T-cell (primary cell): ENCODE results near the gene UNK. TPM values are rescaled to one million over a fixed set of nuclear protein-coding genes. Genes with fewer than 3 reads are reported as not detected.
A peak's percentile ranks its signal among the peaks of the same experiment; 100 is the strongest.

Experiments
- ATAC-seq, 4 experiments: fragments of 200-7000 bp in 3 of 4; fragments of 150-1000 bp in 1 of 4; cut with Tn5 transposase; replicated peaks in 1 of 4; 1 replicate in 3 of 4; 2 replicates in 1 of 4; pipeline ENCODE4 v1.10.0; 2021; ENCODE audit warnings: moderate library complexity in 3 of 4, mild to moderate bottlenecking in 2 of 4, moderate number of reproducible peaks in 1 of 4
- CTCF ChIA-PET, 2 donors: fragments of 300-600 bp; sonication (Branson Sonifier 250); formaldehyde crosslinking; loops; one replicate each; lab custom pipeline; 2022; ENCODE audit warnings: antibody characterized with exemption in 2 of 2; lab: Charles Lee
- POLR2A ChIA-PET, 2 donors: fragments of 300-600 bp; sonication (Branson Sonifier 250); formaldehyde crosslinking; loops; one replicate each; lab custom pipeline; 2022; ENCODE audit warnings: antibody characterized with exemption in 2 of 2; lab: Charles Lee
- DNase-seq, 35 experiments: peaks; one replicate each; pipeline versions ENCODE4 v3.0.0 to v3.0.0-alpha.2; 2013 to 2023
- H3K27ac ChIP-seq: one replicate; pipeline ENCODE4 v1.5.1; 2013; ENCODE audit warnings: low read length
- H3K27me3 ChIP-seq, 2 experiments: replicated peaks in 1 of 2; 1 replicate in 1 of 2; 2 replicates in 1 of 2; pipeline versions ENCODE4 v1.6.1 to v1.7.0; 2013; ENCODE audit warnings: low read length in 1 of 2, mixed read lengths in 1 of 2; ENCODE audit not compliant: control insufficient read depth in 2 of 2, insufficient read depth in 2 of 2; ENCODE audit errors: extremely low read depth in 1 of 2
- H3K36me3 ChIP-seq, 2 donors: 1 replicate in 1 of 2; 2 replicates in 1 of 2; pipeline versions ENCODE4 v1.6.1 to v1.7.0; 2013; ENCODE audit warnings: low read length in 1 of 2; ENCODE audit not compliant: control insufficient read depth in 2 of 2, insufficient read depth in 1 of 2; ENCODE audit errors: extremely low read depth in 1 of 2
- H3K4me1 ChIP-seq, 2 experiments: 1 replicate in 1 of 2; 2 replicates in 1 of 2; pipeline versions ENCODE4 v1.6.1 to v1.7.0; 2013; ENCODE audit warnings: low read length in 2 of 2, mixed read lengths in 1 of 2; ENCODE audit not compliant: insufficient read depth in 2 of 2, control insufficient read depth in 1 of 2; ENCODE audit errors: extremely low read depth in 1 of 2
- H3K4me3 ChIP-seq, 2 donors: 1 replicate in 1 of 2; 2 replicates in 1 of 2; pipeline versions ENCODE4 v1.5.1 to v1.7.0; 2013; ENCODE audit warnings: mild to moderate bottlenecking in 2 of 2, low read length in 1 of 2, moderate library complexity in 1 of 2; ENCODE audit not compliant: control insufficient read depth in 1 of 2; ENCODE audit errors: extremely low read depth in 1 of 2
- H3K9me3 ChIP-seq: 2 replicates; pipeline ENCODE4 v1.7.0; 2013
- H3K27ac Mint-ChIP-seq, 2 donors: one replicate each; pipeline ENCODE4 v1.8.0; 2020 to 2021; ENCODE audit warnings: mild to moderate bottlenecking in 2 of 2, mixed read lengths in 2 of 2
- H3K27me3 Mint-ChIP-seq, 2 donors: one replicate each; pipeline ENCODE4 v1.8.0; 2021 to 2022; ENCODE audit warnings: mixed read lengths in 2 of 2
- H3K36me3 Mint-ChIP-seq: one replicate; pipeline ENCODE4 v1.8.0; 2021; ENCODE audit warnings: mixed read lengths
- H3K4me1 Mint-ChIP-seq, 3 donors: one replicate each; pipeline ENCODE4 v1.8.0; 2020 to 2022; ENCODE audit warnings: mixed read lengths in 3 of 3, mild to moderate bottlenecking in 1 of 3
- H3K4me3 Mint-ChIP-seq, 3 donors: one replicate each; pipeline ENCODE4 v1.8.0; 2020 to 2022; ENCODE audit warnings: mild to moderate bottlenecking in 3 of 3, mixed read lengths in 3 of 3, moderate library complexity in 3 of 3
- H3K9me3 Mint-ChIP-seq, 3 donors: one replicate each; pipeline ENCODE4 v1.8.0; 2020 to 2022; ENCODE audit warnings: mixed read lengths in 3 of 3
- WGBS: methylation state at CpG from one replicate; pipeline ENCODE4 v1.1.5; 2013; ENCODE audit warnings: missing lambda C conversion rate; ENCODE audit not compliant: insufficient coverage; 5-methylcytosine and 5-hydroxymethylcytosine counted together
- total RNA-seq, 35 experiments: library from RNA in 6 of 35; stranded (reverse) in 6 of 35; fragments of 120-200 nt in 1 of 35; gene quantifications; one replicate each; pipeline versions ENCODE4 v1.2.1 to v1.2.4 and lab custom pipeline; 2013 to 2026

Gene UNK
- total RNA-seq, 5 donors from 2014 or later (not counting 1 experiment from before 2014, with no cell fraction given), result 37.1 to 50.3 (median 39.2) TPM

DNA sequence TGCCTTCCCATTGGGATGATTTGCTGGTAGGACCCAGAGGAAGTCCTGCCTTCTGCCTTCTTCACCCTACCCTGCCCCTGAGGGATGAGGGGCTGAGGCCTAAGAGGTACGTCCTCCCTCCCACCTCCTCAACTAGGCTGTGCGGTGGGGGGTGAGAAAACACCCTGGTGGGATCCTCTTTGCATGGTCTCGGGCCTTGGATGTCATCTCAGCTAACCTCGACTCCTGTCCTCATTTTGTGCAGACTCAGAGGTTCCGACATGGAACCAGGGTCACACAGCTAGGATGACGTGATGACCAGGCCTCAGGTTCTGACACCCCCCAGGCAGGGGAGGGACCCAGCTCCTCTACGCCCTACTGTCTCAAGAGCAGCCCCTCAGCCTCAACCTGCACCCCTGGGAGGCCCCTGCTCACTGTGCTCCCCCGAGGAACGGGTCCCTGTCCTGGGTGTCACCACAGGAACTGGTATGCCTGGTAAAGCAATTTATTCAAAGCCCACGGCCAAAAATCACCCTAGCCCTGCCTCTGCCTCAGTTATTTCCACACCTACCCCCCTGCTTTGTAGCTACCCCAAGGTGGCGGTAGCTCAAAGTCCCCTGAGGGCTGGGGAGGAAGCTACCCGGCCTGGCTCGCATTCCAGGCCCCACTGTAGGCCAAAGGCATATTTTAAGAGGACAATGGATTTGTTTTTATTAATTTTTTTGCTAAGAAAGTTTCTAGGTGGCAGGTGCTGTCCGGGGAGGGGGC, 42.1 kb downstream of the UNK start:
- Mint-ChIP-seq H3K4me3 (peak overlapping the region in 1 of 3 donors; percentile 73), H3K27me3 (no peaks in the 10 kb centered on the region), H3K36me3 (peaks cover 4% of the 10 kb centered on the region), H3K27ac (peak overlapping the region in 1 of 2 donors; percentile 77), H3K9me3 (no peaks in the 10 kb centered on the region), H3K4me1 (peaks cover 13 to 24% (median 17%) of the 10 kb centered on the region in 3 donors)
- Histone ChIP-seq H3K9me3 (no peaks in the 10 kb centered on the region), H3K27me3 (no peaks in the 10 kb centered on the region), H3K27ac (peak overlapping the region; percentile 61), H3K4me3 (no peak overlapping the region), H3K36me3 (peaks cover 24 to 65% of the 10 kb centered on the region in 2 donors), H3K4me1 (peaks cover under 1 to 53% of the 10 kb centered on the region in 2 experiments)
- no peak for DNase-seq
- POLR2A ChIA-PET, result interaction anchor here in 1 of 2 donors (0.6 to 0.7 kb wide), 3 partner anchors 7 to 148 kb away, joined by 3 to 4 read pairs (median 3); a partner anchor contains a TSS
- 75% methylated on average over 8 of the region's 14 CpGs for WGBS
- CTCF ChIA-PET, result interaction anchor here (0.6 to 1.0 kb wide), 4 partner anchors 10 to 43 kb away, joined by 3 to 4 read pairs (median 3); no protein-coding TSS in a partner anchor
- no peak for ATAC-seq

DNA sequence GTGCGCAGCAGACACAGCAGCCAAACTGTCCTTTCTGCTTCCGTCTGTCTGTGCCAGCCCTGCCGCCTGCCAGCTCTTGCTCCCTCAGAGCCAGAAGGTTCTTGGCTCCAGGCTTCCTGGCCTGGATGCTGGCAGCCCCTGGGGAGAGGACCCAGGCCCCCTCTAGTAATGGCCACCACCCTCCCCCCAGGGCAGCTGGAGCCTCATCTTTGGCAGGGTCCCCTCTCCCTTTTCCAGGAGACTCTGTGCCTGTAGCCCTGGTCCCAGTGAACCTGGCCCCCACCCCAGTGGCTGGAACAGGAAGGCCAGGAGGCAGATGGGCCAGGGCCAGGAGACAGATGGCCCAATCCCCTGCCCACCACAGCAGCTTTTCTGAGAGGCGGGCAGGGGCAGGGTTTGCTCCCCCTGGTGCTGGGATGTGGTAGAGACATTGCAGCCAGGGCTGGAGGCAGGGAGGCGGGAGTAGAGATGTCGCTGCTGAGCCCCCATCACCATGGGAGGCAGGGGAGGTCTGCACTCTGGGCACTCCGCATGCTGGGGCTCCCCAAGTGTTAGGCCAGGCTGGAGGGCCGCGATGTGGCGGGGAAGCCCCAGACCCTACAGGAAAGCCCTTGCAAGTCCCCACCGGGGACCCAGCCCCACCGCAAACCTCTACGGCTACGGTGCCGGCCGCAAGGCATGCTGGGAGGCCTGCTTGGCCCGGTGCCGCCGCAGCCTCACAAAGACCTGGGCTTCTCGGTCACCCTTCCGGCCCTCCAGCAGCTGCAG, 42.9 kb downstream of the UNK start:
- ChIA-PET CTCF (interaction anchor here (0.6 to 1.4 kb wide), 4 partner anchors 10 to 62 kb away, joined by 3 to 4 read pairs (median 3); partner anchors contain the start of gene GALK1 (in 1 of the 2)), POLR2A (interaction anchor here in 1 of 2 donors (0.6 to 0.7 kb wide), 2 partner anchors 48 to 149 kb away, joined by 3 to 4 read pairs; a partner anchor contains a TSS)
- no peaks in the 10 kb centered on the region for H3K9me3 Mint-ChIP-seq
- H3K27me3 Mint-ChIP-seq, result no peaks in the 10 kb centered on the region
- H3K4me3 ChIP-seq, result peak overlapping the region in 1 of 2 donors; percentile 39
- DNase-seq, result peak in 34 of 35 experiments; percentile 18 to 78 (median 58)
- H3K27me3 ChIP-seq, result no peaks in the 10 kb centered on the region
- H3K9me3 ChIP-seq, result no peaks in the 10 kb centered on the region
- ATAC-seq, result peak; percentile 65 to 75 (median 70)
- H3K4me3 Mint-ChIP-seq, result peak overlapping the region; percentile 41 to 73 (median 61)
- peaks cover 7% of the 10 kb centered on the region for H3K36me3 Mint-ChIP-seq
- H3K36me3 ChIP-seq, result peaks cover 24 to 62% of the 10 kb centered on the region in 2 donors
- WGBS, result 57% methylated on average over 14 of the region's 21 CpGs
- H3K27ac Mint-ChIP-seq, result peak overlapping the region; percentile 83 to 90
- peaks cover 4 to 53% of the 10 kb centered on the region in 2 experiments for H3K4me1 ChIP-seq
- H3K27ac ChIP-seq, result peak overlapping the region; percentile 61
- H3K4me1 Mint-ChIP-seq, result peaks cover 13 to 21% (median 15%) of the 10 kb centered on the region in 3 donors

- ChIA-PET CTCF (interaction anchor here (0.6 to 1.4 kb wide), 3 partner anchors 16 to 79 kb away, joined by 3 read pairs; partner anchors contain the start of gene GALK1 (in 1 of the 2)), POLR2A (interaction anchor here in 1 of 2 donors (0.8 kb wide), 1 partner anchor 48 kb away, joined by 3 read pairs; a partner anchor contains a TSS)
- H3K27me3 ChIP-seq, result no peaks in the 10 kb centered on the region
These were observed 43.4 kb downstream of the UNK start for GRCh38 chr17:75828076-75828400.

DNA sequence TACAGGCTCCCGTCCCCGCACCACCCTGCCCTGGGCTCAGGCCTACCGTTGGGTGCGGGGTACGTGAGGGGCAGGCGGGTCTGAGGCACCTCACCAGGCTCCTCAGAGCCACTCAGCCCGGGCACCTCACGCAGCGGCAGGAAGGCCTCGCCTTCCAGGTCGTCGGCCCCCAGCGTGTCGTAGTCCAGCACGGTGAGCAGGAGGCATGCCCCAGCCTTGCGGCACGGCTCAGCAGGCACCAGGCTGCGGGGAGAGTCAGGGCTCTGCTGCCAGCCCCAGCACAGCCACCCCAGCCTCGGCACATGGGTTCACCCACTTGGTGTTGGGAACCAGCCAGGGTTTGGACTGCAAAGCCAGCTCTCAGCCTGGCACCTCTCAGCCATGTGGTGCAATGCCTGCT, 44.1 kb downstream of the UNK start:
- no peaks in the 10 kb centered on the region for H3K9me3 Mint-ChIP-seq
- H3K4me1 Mint-ChIP-seq, result peaks cover 23 to 34% (median 26%) of the 10 kb centered on the region in 3 donors
- DNase-seq (no peak), ATAC-seq (no peak)
- H3K27me3 Mint-ChIP-seq, result no peaks in the 10 kb centered on the region
- no peaks in the 10 kb centered on the region for H3K9me3 ChIP-seq
- ChIA-PET POLR2A (interaction anchor here in 1 of 2 donors (0.8 kb wide), 1 partner anchor 49 kb away, joined by 3 read pairs; a partner anchor contains a TSS), CTCF (interaction anchor here (0.6 to 1.4 kb wide), 3 partner anchors 15 to 79 kb away, joined by 3 read pairs; partner anchors contain the start of gene GALK1 (in 1 of the 2))
- H3K4me3 Mint-ChIP-seq, result peak overlapping the region in 1 of 3 donors; percentile 73
- no peak overlapping the region for H3K4me3 ChIP-seq
- peak overlapping the region; percentile 61 for H3K27ac ChIP-seq
- peaks cover 12 to 54% of the 10 kb centered on the region in 2 donors for H3K36me3 ChIP-seq
- peaks cover 16 to 58% of the 10 kb centered on the region in 2 experiments for H3K4me1 ChIP-seq
- H3K27ac Mint-ChIP-seq, result peak overlapping the region in 1 of 2 donors; percentile 6
- peaks cover 14% of the 10 kb centered on the region for H3K36me3 Mint-ChIP-seq
- WGBS, result 95% methylated on average over 19 of the region's 19 CpGs
- no peaks in the 10 kb centered on the region for H3K27me3 ChIP-seq

More at GRCh38 chr17:75828076-75828400, 43.4 kb downstream of the UNK start:
- peaks cover 16 to 26% (median 19%) of the 10 kb centered on the region in 3 donors for H3K4me1 Mint-ChIP-seq
- H3K4me1 ChIP-seq, result peaks cover 9 to 53% of the 10 kb centered on the region in 2 experiments
- DNase-seq (peak in 9 of 35 experiments; percentile 11 to 51 (median 24)), ATAC-seq (peak; percentile 24 to 46 (median 36))
- peak overlapping the region; percentile 31 to 73 (median 61) for H3K4me3 Mint-ChIP-seq
- H3K27ac ChIP-seq, result peak overlapping the region; percentile 61
- peak overlapping the region; percentile 83 to 90 for H3K27ac Mint-ChIP-seq
- no peaks in the 10 kb centered on the region for H3K9me3 Mint-ChIP-seq
- peak overlapping the region in 1 of 2 donors; percentile 39 for H3K4me3 ChIP-seq
- 80% methylated on average over 7 of the region's 11 CpGs for WGBS
- H3K27me3 Mint-ChIP-seq, result no peaks in the 10 kb centered on the region
- peaks cover 7% of the 10 kb centered on the region for H3K36me3 Mint-ChIP-seq
- H3K9me3 ChIP-seq, result no peaks in the 10 kb centered on the region
- peaks cover 19 to 57% of the 10 kb centered on the region in 2 donors for H3K36me3 ChIP-seq

GRCh38 chr17:75829747-75830146, 45.1 kb downstream of the UNK start:
- peak overlapping the region in 1 of 2 donors; percentile 68 for H3K27ac Mint-ChIP-seq
- DNase-seq (no peak), ATAC-seq (no peak)
- no peaks in the 10 kb centered on the region for H3K27me3 Mint-ChIP-seq
- H3K9me3 Mint-ChIP-seq, result no peaks in the 10 kb centered on the region
- Histone ChIP-seq H3K9me3 (no peaks in the 10 kb centered on the region), H3K4me3 (no peak overlapping the region), H3K36me3 (peaks cover 18 to 54% of the 10 kb centered on the region in 2 donors), H3K27me3 (no peaks in the 10 kb centered on the region), H3K27ac (peak overlapping the region; percentile 12), H3K4me1 (peaks cover 23 to 68% of the 10 kb centered on the region in 2 experiments)
- ChIA-PET CTCF (interaction anchor here (0.7 to 1.0 kb wide), 3 partner anchors 46 to 63 kb away, joined by 3 to 4 read pairs (median 3); no protein-coding TSS in a partner anchor), POLR2A (interaction anchor here in 1 of 2 donors (0.7 kb wide), 1 partner anchor 24 kb away, joined by 9 read pairs; no protein-coding TSS in a partner anchor)
- H3K4me3 Mint-ChIP-seq, result no peak overlapping the region
- 94% methylated on average over 2 of the region's 7 CpGs for WGBS
- peaks cover 20% of the 10 kb centered on the region for H3K36me3 Mint-ChIP-seq
- H3K4me1 Mint-ChIP-seq, result peaks cover 33 to 43% (median 36%) of the 10 kb centered on the region in 3 donors
